ENCODE data around the gene LEP. TPM values are rescaled to one million over a fixed set of nuclear protein-coding genes. Genes with fewer than 3 reads are reported as not detected.

The LEP gene
- total RNA-seq, 1 donor from 2014 or later: not detected

DNA sequence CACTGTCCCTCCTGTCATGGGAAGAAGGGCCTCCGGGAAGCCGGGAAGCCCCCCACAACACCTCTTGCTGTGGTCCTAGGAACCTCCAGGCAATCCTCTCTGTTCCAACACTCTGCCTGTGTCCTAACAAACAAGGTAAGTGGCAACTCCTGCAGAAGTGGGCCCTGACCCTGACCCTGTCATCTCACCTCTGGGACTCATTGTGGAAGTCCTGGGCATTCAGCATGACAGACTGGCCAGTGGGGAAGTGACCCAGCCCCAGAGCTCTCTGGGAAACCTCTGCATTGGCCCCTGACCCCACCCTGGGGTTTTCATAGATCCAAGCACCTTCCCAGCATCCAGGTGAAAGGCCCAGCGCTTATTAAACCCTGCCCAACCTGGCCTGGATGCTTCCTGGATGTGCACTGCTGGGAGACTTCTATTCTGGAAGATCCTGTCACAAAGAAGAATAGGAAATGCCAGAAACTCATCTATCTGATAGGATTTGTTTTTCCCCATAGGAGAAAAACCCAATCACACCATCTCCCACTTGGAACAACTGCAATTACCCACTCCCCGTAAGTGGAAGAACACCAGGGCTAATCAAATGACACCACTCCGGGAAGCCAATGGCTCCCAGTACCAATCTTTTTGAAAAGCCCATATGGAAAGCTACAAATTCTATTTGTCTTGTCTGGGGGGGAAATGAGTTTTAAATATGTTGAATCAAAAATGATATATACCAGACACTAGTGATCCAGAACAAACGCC, 24.3 kb downstream of the LEP start:
- no peak overlapping the region for H3K27ac Mint-ChIP-seq (ENCODE audit: unreplicated experiment)
- H3K27me3 Mint-ChIP-seq (ENCODE audit: low read depth): no peaks in the 10 kb centered on the region
- H3K4me3 Mint-ChIP-seq (ENCODE audit: unreplicated experiment): no peak overlapping the region
- DNase-seq (ENCODE audit: low spot score): no peak
- TF ChIP-seq, protein P1, sequence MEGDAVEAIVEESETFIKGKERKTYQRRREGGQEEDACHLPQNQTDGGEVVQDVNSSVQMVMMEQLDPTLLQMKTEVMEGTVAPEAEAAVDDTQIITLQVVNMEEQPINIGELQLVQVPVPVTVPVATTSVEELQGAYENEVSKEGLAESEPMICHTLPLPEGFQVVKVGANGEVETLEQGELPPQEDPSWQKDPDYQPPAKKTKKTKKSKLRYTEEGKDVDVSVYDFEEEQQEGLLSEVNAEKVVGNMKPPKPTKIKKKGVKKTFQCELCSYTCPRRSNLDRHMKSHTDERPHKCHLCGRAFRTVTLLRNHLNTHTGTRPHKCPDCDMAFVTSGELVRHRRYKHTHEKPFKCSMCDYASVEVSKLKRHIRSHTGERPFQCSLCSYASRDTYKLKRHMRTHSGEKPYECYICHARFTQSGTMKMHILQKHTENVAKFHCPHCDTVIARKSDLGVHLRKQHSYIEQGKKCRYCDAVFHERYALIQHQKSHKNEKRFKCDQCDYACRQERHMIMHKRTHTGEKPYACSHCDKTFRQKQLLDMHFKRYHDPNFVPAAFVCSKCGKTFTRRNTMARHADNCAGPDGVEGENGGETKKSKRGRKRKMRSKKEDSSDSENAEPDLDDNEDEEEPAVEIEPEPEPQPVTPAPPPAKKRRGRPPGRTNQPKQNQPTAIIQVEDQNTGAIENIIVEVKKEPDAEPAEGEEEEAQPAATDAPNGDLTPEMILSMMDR (IDR thresholded peaks at IDR 0.05): no peak
- no peaks in the 10 kb centered on the region for H3K9me3 Mint-ChIP-seq (ENCODE audit: low read depth)
- H3K4me1 Mint-ChIP-seq (ENCODE audit: low read depth): peaks cover 42% of the 10 kb centered on the region
- H3K36me3 Mint-ChIP-seq (ENCODE audit: low read depth): no peaks in the 10 kb centered on the region

DNA sequence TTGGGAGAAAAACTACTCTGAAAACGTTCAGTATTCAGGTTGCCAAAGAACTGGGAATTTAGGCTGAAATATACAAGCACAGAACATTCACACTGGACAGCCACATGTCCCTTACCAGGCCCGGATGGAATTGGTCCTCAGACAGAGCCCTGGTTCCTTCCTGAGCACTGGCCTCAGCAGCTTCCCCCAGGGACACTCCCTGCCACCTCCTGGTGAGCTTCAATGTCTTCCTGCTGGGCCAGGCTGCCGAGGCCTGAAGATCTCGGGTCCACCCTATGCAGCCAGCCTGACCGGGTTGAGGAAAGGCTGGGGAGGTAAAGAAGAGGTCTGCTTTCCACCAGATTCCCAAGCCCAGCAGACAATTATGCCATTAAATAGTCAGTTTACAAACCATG, 24.8 kb downstream of the LEP start:
- Mint-ChIP-seq H3K27ac (ENCODE audit: unreplicated experiment) (peak overlapping the region; percentile 91), H3K9me3 (ENCODE audit: low read depth) (no peaks in the 10 kb centered on the region), H3K27me3 (ENCODE audit: low read depth) (no peaks in the 10 kb centered on the region), H3K4me1 (ENCODE audit: low read depth) (peaks cover 42% of the 10 kb centered on the region), H3K36me3 (ENCODE audit: low read depth) (no peaks in the 10 kb centered on the region), H3K4me3 (ENCODE audit: unreplicated experiment) (no peak overlapping the region)
- DNase-seq (ENCODE audit: low spot score): no peak
- TF ChIP-seq, protein P1 (IDR thresholded peaks at IDR 0.05): no peak

DNA sequence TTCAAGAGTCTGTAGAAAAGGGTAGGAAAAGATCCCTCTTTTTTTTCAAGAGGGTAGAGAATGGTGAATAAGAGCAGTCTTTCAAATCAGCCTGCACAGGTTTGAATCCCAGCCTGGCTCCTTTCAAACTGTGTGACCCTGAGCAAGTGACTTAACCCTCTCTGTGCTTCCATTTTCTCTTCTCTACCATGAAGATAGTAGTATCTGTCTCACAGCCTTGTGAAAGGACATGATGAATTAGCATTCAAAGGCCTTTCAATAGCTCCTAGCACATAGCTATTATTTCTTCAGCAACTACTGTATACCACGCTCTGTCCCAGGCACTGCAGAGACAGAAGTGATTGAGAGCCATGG, 25.4 kb downstream of the LEP start:
- DNase-seq (ENCODE audit: low spot score): no peak
- no peaks in the 10 kb centered on the region for H3K27me3 Mint-ChIP-seq (ENCODE audit: low read depth)
- H3K36me3 Mint-ChIP-seq (ENCODE audit: low read depth): no peaks in the 10 kb centered on the region
- no peaks in the 10 kb centered on the region for H3K9me3 Mint-ChIP-seq (ENCODE audit: low read depth)
- TF ChIP-seq, protein P1 (IDR thresholded peaks at IDR 0.05): no peak
- H3K27ac Mint-ChIP-seq (ENCODE audit: unreplicated experiment): peak overlapping the region; percentile 91
- peaks cover 42% of the 10 kb centered on the region for H3K4me1 Mint-ChIP-seq (ENCODE audit: low read depth)
- no peak overlapping the region for H3K4me3 Mint-ChIP-seq (ENCODE audit: unreplicated experiment)

DNA sequence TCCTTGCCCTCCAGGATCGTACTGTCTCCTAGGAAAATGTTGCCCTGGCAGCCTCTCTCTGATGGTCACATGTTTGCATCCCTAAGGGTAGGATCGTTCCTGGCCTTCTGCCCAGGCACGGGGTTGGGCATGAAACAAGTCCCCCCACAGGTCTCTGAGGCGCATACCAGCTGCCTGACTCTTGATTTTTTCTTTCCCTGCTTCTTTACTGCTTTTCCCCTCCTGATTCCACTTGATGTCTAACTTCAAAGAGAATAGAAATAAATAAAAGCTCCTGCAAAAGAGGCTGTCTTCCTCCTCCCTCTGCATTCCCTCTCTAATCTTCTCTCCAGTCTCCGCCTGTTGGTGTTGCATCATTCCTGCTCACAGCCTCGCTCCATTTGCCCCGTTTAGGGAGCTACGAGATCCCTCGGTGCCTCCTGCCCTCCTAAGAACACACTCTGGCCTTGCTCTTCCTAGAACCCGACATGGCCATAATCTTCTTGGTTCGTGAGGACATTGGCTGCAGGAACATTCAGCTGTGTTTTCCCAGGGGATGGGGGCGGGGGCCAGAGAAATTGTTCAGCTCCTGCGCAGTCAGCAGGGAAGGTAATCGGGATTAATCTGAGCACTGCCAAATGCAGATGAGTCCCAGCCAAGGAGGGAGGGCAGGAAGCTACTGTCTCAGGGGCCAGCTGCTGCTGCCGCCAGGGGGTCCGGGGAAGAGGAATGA, 26.0 kb downstream of the LEP start:
- no peaks in the 10 kb centered on the region for H3K9me3 Mint-ChIP-seq (ENCODE audit: low read depth)
- H3K27ac Mint-ChIP-seq (ENCODE audit: unreplicated experiment): peak overlapping the region; percentile 91
- TF ChIP-seq, protein P1 (IDR thresholded peaks at IDR 0.05): peak; percentile 59
- no peaks in the 10 kb centered on the region for H3K27me3 Mint-ChIP-seq (ENCODE audit: low read depth)
- no peaks in the 10 kb centered on the region for H3K36me3 Mint-ChIP-seq (ENCODE audit: low read depth)
- H3K4me3 Mint-ChIP-seq (ENCODE audit: unreplicated experiment): peak overlapping the region; percentile 50
- H3K4me1 Mint-ChIP-seq (ENCODE audit: low read depth): peaks cover 42% of the 10 kb centered on the region
- no peak for DNase-seq (ENCODE audit: low spot score)

DNA sequence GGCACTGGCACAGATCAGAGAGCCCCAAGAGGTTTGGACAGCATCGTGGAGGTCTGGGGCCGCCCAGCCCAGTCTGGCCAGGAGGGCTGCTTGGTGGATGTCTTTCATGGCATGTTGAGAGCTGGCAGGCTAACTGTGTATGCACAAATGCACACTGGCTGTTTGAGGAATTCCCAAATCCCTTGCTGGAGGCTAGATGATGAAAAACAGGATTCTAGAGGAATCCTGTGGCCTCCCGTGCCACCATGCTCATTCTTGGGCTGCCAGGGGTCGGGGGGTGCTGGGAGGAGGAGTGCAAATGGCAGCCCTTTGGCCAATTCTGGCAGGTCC, 26.5 kb downstream of the LEP start:
- peaks cover 42% of the 10 kb centered on the region for H3K4me1 Mint-ChIP-seq (ENCODE audit: low read depth)
- peak overlapping the region; percentile 50 for H3K4me3 Mint-ChIP-seq (ENCODE audit: unreplicated experiment)
- H3K9me3 Mint-ChIP-seq (ENCODE audit: low read depth): no peaks in the 10 kb centered on the region
- peak overlapping the region; percentile 91 for H3K27ac Mint-ChIP-seq (ENCODE audit: unreplicated experiment)
- H3K27me3 Mint-ChIP-seq (ENCODE audit: low read depth): no peaks in the 10 kb centered on the region
- H3K36me3 Mint-ChIP-seq (ENCODE audit: low read depth): no peaks in the 10 kb centered on the region
- no peak for DNase-seq (ENCODE audit: low spot score)
- TF ChIP-seq, protein P1 (IDR thresholded peaks at IDR 0.05): no peak

Measured in chondrocyte (in vitro differentiated cells).